Epithelial cell of esophagus (primary cell): ENCODE data around the gene ZNF879.

ENCODE experiments used
- DNase-seq: peaks from one replicate; pipeline ENCODE4 v3.0.0; 2010; ENCODE audit warnings: low read depth
- H3K4me3 ChIP-seq: 2 replicates; pipeline ENCODE4 v1.5.1; 2011; ENCODE audit warnings: mild to moderate bottlenecking, low read length, control low read depth
- TF ChIP-seq, protein P1 (sequence below): IDR thresholded peaks from 2 replicates; pipeline ENCODE4 v1.5.1; 2011; ENCODE audit warnings: low read depth, mild to moderate bottlenecking, low read length, control low read depth, inconsistent platforms; ENCODE audit not compliant: insufficient read depth; ENCODE audit errors: missing control alignments

Gene ZNF879

DNA sequence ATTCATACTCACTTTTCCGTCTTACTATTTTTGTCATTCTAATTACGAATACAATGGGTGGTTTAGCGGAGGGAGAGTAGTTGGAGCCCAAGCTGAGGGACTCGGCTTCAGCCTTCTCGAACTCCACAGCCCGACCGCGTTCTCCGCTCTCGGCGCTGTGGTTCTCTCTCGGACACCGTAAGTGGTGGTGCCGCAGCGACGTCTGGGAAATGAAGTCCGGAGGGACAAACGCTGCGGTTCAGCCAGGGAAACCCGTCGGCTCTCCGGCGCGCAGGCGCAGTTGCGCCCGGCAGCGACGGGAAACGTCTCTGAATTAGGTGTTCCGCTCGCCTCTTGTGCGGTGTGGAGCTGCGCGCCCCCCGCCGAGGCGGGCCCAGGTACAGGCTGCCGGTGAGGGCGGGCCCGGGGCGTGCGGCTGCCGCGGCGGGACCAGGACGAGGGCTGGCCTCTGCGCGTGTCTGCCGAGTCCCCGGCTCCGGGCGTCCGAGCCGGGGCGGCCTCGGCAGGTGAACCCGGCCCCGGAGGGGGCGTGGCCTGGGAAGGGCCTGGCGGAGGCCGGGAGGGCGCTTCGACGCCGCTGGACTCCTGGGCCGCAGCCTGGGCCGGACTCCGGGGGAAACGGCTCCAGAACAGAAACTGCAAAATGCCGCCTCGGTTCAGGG, at the start of gene ZNF879:
Gene ZNF879, plus strand, starts transcription at position 277 of the 662 bp plus-strand sequence. CDS start 1,201 bp downstream, outside the sequence.
- DNase-seq, result peak; percentile 96
- TF ChIP-seq, protein P1, sequence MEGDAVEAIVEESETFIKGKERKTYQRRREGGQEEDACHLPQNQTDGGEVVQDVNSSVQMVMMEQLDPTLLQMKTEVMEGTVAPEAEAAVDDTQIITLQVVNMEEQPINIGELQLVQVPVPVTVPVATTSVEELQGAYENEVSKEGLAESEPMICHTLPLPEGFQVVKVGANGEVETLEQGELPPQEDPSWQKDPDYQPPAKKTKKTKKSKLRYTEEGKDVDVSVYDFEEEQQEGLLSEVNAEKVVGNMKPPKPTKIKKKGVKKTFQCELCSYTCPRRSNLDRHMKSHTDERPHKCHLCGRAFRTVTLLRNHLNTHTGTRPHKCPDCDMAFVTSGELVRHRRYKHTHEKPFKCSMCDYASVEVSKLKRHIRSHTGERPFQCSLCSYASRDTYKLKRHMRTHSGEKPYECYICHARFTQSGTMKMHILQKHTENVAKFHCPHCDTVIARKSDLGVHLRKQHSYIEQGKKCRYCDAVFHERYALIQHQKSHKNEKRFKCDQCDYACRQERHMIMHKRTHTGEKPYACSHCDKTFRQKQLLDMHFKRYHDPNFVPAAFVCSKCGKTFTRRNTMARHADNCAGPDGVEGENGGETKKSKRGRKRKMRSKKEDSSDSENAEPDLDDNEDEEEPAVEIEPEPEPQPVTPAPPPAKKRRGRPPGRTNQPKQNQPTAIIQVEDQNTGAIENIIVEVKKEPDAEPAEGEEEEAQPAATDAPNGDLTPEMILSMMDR, result no peak
- H3K4me3 ChIP-seq, result peak within 1 kb of the TSS; percentile 77

GRCh38 chr5:178981381-178981780, 42.2 kb upstream of the ZNF879 start:
- TF ChIP-seq, protein P1, result no peak
- H3K4me3 ChIP-seq, result no peak overlapping the region
- DNase-seq, result no peak

DNA sequence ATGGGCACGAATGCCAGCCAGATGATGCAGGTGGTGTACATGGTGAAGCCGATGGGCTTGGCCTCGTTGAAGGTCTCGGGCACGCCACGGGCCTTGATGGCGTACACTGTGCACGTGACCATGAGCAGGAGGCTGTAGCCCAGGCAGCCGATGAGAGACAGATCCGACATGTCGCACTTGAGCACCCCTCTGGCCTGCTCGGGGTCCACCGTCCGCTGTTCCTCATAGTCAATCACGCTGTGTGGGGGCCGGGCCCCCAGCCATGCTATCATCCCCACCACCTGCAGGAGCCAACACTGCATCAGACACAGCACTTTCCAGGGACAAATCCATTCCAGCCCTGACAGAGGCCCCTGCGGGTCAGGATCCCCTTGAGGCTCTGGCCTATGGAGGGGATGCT, 40.7 kb upstream of the ZNF879 start:
- TF ChIP-seq, protein P1, result no peak
- DNase-seq, result no peak
- no peak overlapping the region for H3K4me3 ChIP-seq

- TF ChIP-seq, protein P1, result no peak
- DNase-seq, result no peak
Measured at GRCh38 chr5:178983728-178984127, 39.9 kb upstream of the ZNF879 start.

GRCh38 chr5:178984145-178985072, 39.2 kb upstream of the ZNF879 start:
- DNase-seq, result no peak
- H3K4me3 ChIP-seq, result no peak overlapping the region
- TF ChIP-seq, protein P1, result no peak

More at GRCh38 chr5:178983728-178984127, 39.9 kb upstream of the ZNF879 start:
- H3K4me3 ChIP-seq, result no peak overlapping the region

- TF ChIP-seq, protein P1, result no peak
Measured at GRCh38 chr5:178986326-178986960, 37.2 kb upstream of the ZNF879 start.

More at GRCh38 chr5:178986326-178986960, 37.2 kb upstream of the ZNF879 start:
- no peak for DNase-seq
- no peak overlapping the region for H3K4me3 ChIP-seq
